HEK293 (cell line): ENCODE data around the gene KLF12.

Experiments used
- GFI1B ChIP-seq: fragments of 450-650 bp; formaldehyde crosslinking; IDR thresholded peaks from 2 replicates; pipeline ENCODE4 v1.5.1; 2016; ENCODE audit warnings: missing biosample characterization, missing genetic modification characterization
- HOXA7 ChIP-seq: sonication (generic); formaldehyde crosslinking; IDR thresholded peaks from 2 replicates; pipeline ENCODE4 v1.8.1; 2022; ENCODE audit warnings: missing genetic modification reagents, borderline replicate concordance
- KLF16 ChIP-seq: fragments of 450-650 bp; formaldehyde crosslinking; IDR thresholded peaks from 2 replicates; pipeline ENCODE4 v1.5.1; 2017; ENCODE audit warnings: missing biosample characterization, missing genetic modification characterization
- KLF7 ChIP-seq: fragments of 450-650 bp; formaldehyde crosslinking; IDR thresholded peaks from 2 replicates; pipeline ENCODE4 v1.5.1; 2016; ENCODE audit warnings: missing biosample characterization, missing genetic modification characterization, borderline replicate concordance
- KLF8 ChIP-seq: fragments of 450-650 bp; formaldehyde crosslinking; IDR thresholded peaks from 2 replicates; pipeline ENCODE4 v1.5.1; 2016; ENCODE audit warnings: missing biosample characterization, missing genetic modification characterization
- OVOL3 ChIP-seq: fragments of 450-650 bp; formaldehyde crosslinking; IDR thresholded peaks from 2 replicates; pipeline ENCODE4 v1.5.1; 2016; ENCODE audit warnings: missing biosample characterization, missing genetic modification characterization
- RBAK ChIP-seq: fragments of 450-650 bp; formaldehyde crosslinking; IDR thresholded peaks from 2 replicates; pipeline ENCODE4 v1.5.1; 2016; ENCODE audit warnings: missing biosample characterization, missing genetic modification characterization
- SETDB1 ChIP-seq: IDR thresholded peaks from one replicate; pipeline ENCODE4 v1.6.1; 2017; ENCODE audit warnings: mild to moderate bottlenecking, low read length, moderate library complexity, mixed read lengths; ENCODE audit not compliant: insufficient read length
- TRIM28 ChIP-seq: IDR thresholded peaks from 2 replicates; pipeline ENCODE4 v1.6.1; 2011; ENCODE audit warnings: low read length, control low read depth, borderline replicate concordance
- WT1 ChIP-seq: fragments of 450-650 bp; formaldehyde crosslinking; IDR thresholded peaks from 2 replicates; pipeline ENCODE4 v1.5.1; 2016; ENCODE audit warnings: missing biosample characterization, missing genetic modification characterization
- YY2 ChIP-seq: fragments of 450-650 bp; formaldehyde crosslinking; IDR thresholded peaks from 2 replicates; pipeline ENCODE4 v1.5.1; 2016; ENCODE audit warnings: missing biosample characterization, missing genetic modification characterization
- ZBTB20 ChIP-seq: fragments of 450-650 bp; formaldehyde crosslinking; IDR thresholded peaks from 2 replicates; pipeline ENCODE4 v1.5.1; 2016; ENCODE audit warnings: missing biosample characterization, missing genetic modification characterization
- ZBTB48 ChIP-seq: fragments of 450-650 bp; formaldehyde crosslinking; IDR thresholded peaks from 2 replicates; pipeline ENCODE4 v1.5.1; 2016; ENCODE audit warnings: missing biosample characterization, missing genetic modification characterization
- ZBTB8A ChIP-seq: fragments of 450-650 bp; formaldehyde crosslinking; IDR thresholded peaks from 2 replicates; pipeline ENCODE4 v1.5.1; 2016; ENCODE audit warnings: missing biosample characterization, missing genetic modification characterization
- ZIC2 ChIP-seq: fragments of 450-650 bp; formaldehyde crosslinking; IDR thresholded peaks from 2 replicates; pipeline ENCODE4 v1.5.1; 2016; ENCODE audit warnings: missing biosample characterization, missing genetic modification characterization
- ZNF121 ChIP-seq: fragments of 450-650 bp; formaldehyde crosslinking; IDR thresholded peaks from 2 replicates; pipeline ENCODE4 v1.5.1; 2016; ENCODE audit warnings: missing biosample characterization, missing genetic modification characterization
- ZNF132 ChIP-seq: fragments of 450-650 bp; formaldehyde crosslinking; IDR thresholded peaks from 2 replicates; pipeline ENCODE4 v1.5.1; 2017; ENCODE audit warnings: missing biosample characterization, missing genetic modification characterization, borderline replicate concordance
- ZNF138 ChIP-seq: fragments of 450-650 bp; formaldehyde crosslinking; IDR thresholded peaks from 2 replicates; pipeline ENCODE4 v1.5.1; 2016; ENCODE audit warnings: missing biosample characterization, missing genetic modification characterization, borderline replicate concordance
- ZNF2 ChIP-seq: fragments of 450-650 bp; formaldehyde crosslinking; IDR thresholded peaks from 2 replicates; pipeline ENCODE4 v1.5.1; 2016; ENCODE audit warnings: missing biosample characterization, missing genetic modification characterization
- ZNF211 ChIP-seq: fragments of 450-650 bp; formaldehyde crosslinking; IDR thresholded peaks from 2 replicates; pipeline ENCODE4 v1.5.1; 2016; ENCODE audit warnings: low read depth, missing biosample characterization, missing genetic modification characterization
- ZNF214 ChIP-seq: fragments of 450-650 bp; formaldehyde crosslinking; IDR thresholded peaks from 2 replicates; pipeline ENCODE4 v1.5.1; 2017; ENCODE audit warnings: missing biosample characterization, mild to moderate bottlenecking, missing genetic modification characterization, borderline replicate concordance
- ZNF354C ChIP-seq: fragments of 450-650 bp; formaldehyde crosslinking; IDR thresholded peaks from 2 replicates; pipeline ENCODE4 v1.5.1; 2016; ENCODE audit warnings: missing biosample characterization, missing genetic modification characterization, low read depth, borderline replicate concordance
- ZNF394 ChIP-seq: fragments of 450-650 bp; formaldehyde crosslinking; IDR thresholded peaks from 2 replicates; pipeline ENCODE4 v1.5.1; 2016; ENCODE audit warnings: missing biosample characterization, missing genetic modification characterization, mild to moderate bottlenecking, moderate library complexity, borderline replicate concordance
- ZNF423 ChIP-seq: fragments of 450-650 bp; formaldehyde crosslinking; IDR thresholded peaks from 2 replicates; pipeline ENCODE4 v1.5.1; 2016; ENCODE audit warnings: missing biosample characterization, missing genetic modification characterization
- ZNF560 ChIP-seq: fragments of 450-650 bp; formaldehyde crosslinking; IDR thresholded peaks from 2 replicates; pipeline ENCODE4 v1.5.1; 2017; ENCODE audit warnings: missing biosample characterization, missing genetic modification characterization, borderline replicate concordance
- ZNF610 ChIP-seq: fragments of 450-650 bp; formaldehyde crosslinking; IDR thresholded peaks from 2 replicates; pipeline ENCODE4 v1.5.1; 2016; ENCODE audit warnings: missing biosample characterization, missing genetic modification characterization, borderline replicate concordance
- ZNF624 ChIP-seq: fragments of 450-650 bp; formaldehyde crosslinking; IDR thresholded peaks from 2 replicates; pipeline ENCODE4 v1.5.1; 2017; ENCODE audit warnings: missing biosample characterization, missing genetic modification characterization
- ZNF660 ChIP-seq: fragments of 450-650 bp; IDR thresholded peaks from 2 replicates; pipeline ENCODE4 v1.5.1; 2018; ENCODE audit warnings: missing biosample characterization, mild to moderate bottlenecking, missing genetic modification characterization
- ZNF677 ChIP-seq: fragments of 450-650 bp; IDR thresholded peaks from 2 replicates; pipeline ENCODE4 v1.5.0; 2018; ENCODE audit warnings: missing biosample characterization, mild to moderate bottlenecking, missing genetic modification characterization, moderate library complexity
- ZNF776 ChIP-seq: fragments of 450-650 bp; formaldehyde crosslinking; IDR thresholded peaks from 2 replicates; pipeline ENCODE4 v1.5.0; 2017; ENCODE audit warnings: missing biosample characterization, missing genetic modification characterization, borderline replicate concordance
- ZNF792 ChIP-seq: fragments of 450-650 bp; formaldehyde crosslinking; IDR thresholded peaks from 2 replicates; pipeline ENCODE4 v1.5.1; 2016; ENCODE audit warnings: missing biosample characterization, missing genetic modification characterization
- ZSCAN23 ChIP-seq: fragments of 450-650 bp; formaldehyde crosslinking; IDR thresholded peaks from 2 replicates; pipeline ENCODE4 v1.5.1; 2016; ENCODE audit warnings: missing biosample characterization, missing genetic modification characterization
- ZSCAN30 ChIP-seq: fragments of 450-650 bp; IDR thresholded peaks from 2 replicates; pipeline ENCODE4 v1.5.1; 2018; ENCODE audit warnings: missing biosample characterization, mild to moderate bottlenecking, missing genetic modification characterization, moderate library complexity
- TF ChIP-seq, protein P1 (sequence below): IDR thresholded peaks from 2 replicates; pipeline ENCODE4 v1.6.1; 2011; ENCODE audit warnings: mild to moderate bottlenecking, low read depth, low read length, borderline replicate concordance
- TF ChIP-seq, protein P2 (sequence below): fragments of 450-650 bp; formaldehyde crosslinking; IDR thresholded peaks from 2 replicates; pipeline ENCODE4 v1.5.1; 2017; ENCODE audit warnings: missing biosample characterization, missing genetic modification characterization
- TF ChIP-seq, protein P3 (sequence below): fragments of 450-650 bp; IDR thresholded peaks from 2 replicates; pipeline ENCODE4 v1.5.1; 2018; ENCODE audit warnings: missing biosample characterization, missing genetic modification characterization
- TF ChIP-seq, protein P4 (sequence below): fragments of 450-650 bp; formaldehyde crosslinking; IDR thresholded peaks from 2 replicates; pipeline ENCODE4 v1.5.1; 2016; ENCODE audit warnings: missing biosample characterization, missing genetic modification characterization

KLF12 gene

DNA sequence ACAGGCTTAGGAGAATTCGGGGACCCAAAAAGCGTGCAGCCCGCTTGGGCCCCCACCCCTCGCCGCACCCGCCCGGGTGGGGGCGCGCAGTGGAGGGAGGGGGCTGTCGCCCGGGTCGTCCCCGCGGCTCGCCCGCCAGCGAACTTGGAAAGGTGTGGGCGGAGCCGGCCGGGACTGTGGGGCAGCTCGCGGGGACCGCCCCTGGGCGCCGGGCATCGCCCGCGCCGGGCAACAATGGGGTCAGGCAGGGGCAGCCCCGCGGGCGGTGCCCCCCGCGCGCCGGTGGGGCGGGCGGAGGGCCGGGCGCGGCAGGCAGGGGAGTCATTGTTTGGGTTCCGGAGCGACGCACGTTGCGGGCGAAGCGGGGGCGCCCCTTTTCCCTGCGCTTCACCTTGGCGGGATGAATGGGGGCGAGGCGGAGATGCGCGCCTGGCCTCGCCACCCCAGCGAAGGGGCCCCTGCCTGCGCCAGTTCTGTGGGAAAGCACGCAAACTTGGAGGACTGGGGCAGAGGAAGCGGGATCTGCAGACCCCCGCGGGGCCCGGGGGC lies 647 bp upstream of the KLF12 start (continued):
- TF ChIP-seq RBAK (tag by site-specific recombination) (no peak), ZNF211 (tag by site-specific recombination) (no peak), ZNF677 (tag by site-specific recombination) (no peak), ZNF138 (tag by site-specific recombination) (no peak), ZNF624 (no peak), YY2 (tag by site-specific recombination) (no peak), ZNF132 (tag by site-specific recombination) (no peak), GFI1B (no peak), ZBTB48 (tag by site-specific recombination) (no peak), ZNF354C (tag by site-specific recombination) (no peak), ZNF214 (tag by site-specific recombination) (no peak), SETDB1 (no peak), OVOL3 (tag by site-specific recombination) (no peak), KLF7 (0 out of 2 replicates have a peak, but pooled peaks have one; percentile 15), ZNF560 (tag by site-specific recombination) (no peak), ZNF660 (tag by site-specific recombination) (no peak), KLF8 (tag by site-specific recombination) (peak; percentile 37; the same call in 1 of the 2 replicates), ZNF776 (tag by site-specific recombination) (no peak), ZSCAN30 (tag by site-specific recombination) (no peak), ZIC2 (peak; percentile 61), ZNF792 (tag by site-specific recombination) (no peak), ZNF610 (tag by site-specific recombination) (no peak), HOXA7 (CRISPR knock-in tag) (no peak), ZBTB20 (tag by site-specific recombination) (peak; percentile 60; the same call in 1 of the 2 replicates), ZSCAN23 (tag by site-specific recombination) (no peak), ZBTB8A (tag by site-specific recombination) (peak; percentile 85), ZNF121 (tag by site-specific recombination) (no peak), WT1 (tag by site-specific recombination) (0 out of 2 replicates have a peak, but pooled peaks have one; percentile 17), ZNF2 (tag by site-specific recombination) (no peak), KLF16 (tag by site-specific recombination) (peak; percentile 16; the same call in 1 of the 2 replicates), ZNF394 (no peak), ZNF423 (no peak; the same call in 1 of the 2 replicates), TRIM28 (no peak)
- TF ChIP-seq, protein P1, sequence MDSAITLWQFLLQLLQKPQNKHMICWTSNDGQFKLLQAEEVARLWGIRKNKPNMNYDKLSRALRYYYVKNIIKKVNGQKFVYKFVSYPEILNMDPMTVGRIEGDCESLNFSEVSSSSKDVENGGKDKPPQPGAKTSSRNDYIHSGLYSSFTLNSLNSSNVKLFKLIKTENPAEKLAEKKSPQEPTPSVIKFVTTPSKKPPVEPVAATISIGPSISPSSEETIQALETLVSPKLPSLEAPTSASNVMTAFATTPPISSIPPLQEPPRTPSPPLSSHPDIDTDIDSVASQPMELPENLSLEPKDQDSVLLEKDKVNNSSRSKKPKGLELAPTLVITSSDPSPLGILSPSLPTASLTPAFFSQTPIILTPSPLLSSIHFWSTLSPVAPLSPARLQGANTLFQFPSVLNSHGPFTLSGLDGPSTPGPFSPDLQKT: no peak
- TF ChIP-seq, protein P2, sequence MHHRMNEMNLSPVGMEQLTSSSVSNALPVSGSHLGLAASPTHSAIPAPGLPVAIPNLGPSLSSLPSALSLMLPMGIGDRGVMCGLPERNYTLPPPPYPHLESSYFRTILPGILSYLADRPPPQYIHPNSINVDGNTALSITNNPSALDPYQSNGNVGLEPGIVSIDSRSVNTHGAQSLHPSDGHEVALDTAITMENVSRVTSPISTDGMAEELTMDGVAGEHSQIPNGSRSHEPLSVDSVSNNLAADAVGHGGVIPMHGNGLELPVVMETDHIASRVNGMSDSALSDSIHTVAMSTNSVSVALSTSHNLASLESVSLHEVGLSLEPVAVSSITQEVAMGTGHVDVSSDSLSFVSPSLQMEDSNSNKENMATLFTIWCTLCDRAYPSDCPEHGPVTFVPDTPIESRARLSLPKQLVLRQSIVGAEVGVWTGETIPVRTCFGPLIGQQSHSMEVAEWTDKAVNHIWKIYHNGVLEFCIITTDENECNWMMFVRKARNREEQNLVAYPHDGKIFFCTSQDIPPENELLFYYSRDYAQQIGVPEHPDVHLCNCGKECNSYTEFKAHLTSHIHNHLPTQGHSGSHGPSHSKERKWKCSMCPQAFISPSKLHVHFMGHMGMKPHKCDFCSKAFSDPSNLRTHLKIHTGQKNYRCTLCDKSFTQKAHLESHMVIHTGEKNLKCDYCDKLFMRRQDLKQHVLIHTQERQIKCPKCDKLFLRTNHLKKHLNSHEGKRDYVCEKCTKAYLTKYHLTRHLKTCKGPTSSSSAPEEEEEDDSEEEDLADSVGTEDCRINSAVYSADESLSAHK (tag by site-specific recombination): peak; percentile 22; the same call in 1 of the 2 replicates
- TF ChIP-seq, protein P3, sequence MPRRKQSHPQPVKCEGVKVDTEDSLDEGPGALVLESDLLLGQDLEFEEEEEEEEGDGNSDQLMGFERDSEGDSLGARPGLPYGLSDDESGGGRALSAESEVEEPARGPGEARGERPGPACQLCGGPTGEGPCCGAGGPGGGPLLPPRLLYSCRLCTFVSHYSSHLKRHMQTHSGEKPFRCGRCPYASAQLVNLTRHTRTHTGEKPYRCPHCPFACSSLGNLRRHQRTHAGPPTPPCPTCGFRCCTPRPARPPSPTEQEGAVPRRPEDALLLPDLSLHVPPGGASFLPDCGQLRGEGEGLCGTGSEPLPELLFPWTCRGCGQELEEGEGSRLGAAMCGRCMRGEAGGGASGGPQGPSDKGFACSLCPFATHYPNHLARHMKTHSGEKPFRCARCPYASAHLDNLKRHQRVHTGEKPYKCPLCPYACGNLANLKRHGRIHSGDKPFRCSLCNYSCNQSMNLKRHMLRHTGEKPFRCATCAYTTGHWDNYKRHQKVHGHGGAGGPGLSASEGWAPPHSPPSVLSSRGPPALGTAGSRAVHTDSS (tag by site-specific recombination): no peak
- TF ChIP-seq, protein P4, sequence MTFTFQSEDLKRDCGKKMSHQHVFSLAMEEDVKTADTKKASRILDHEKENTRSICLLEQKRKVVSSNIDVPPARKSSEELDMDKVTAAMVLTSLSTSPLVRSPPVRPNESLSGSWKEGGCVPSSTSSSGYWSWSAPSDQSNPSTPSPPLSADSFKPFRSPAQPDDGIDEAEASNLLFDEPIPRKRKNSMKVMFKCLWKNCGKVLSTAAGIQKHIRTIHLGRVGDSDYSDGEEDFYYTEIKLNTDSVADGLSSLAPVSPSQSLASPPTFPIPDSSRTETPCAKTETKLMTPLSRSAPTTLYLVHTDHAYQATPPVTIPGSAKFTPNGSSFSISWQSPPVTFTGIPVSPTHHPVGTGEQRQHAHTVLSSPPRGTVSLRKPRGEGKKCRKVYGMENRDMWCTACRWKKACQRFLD (tag by site-specific recombination): no peak
